ENCODE measurements around the gene NECAB2. TPM values are rescaled to one million over a fixed set of nuclear protein-coding genes. Genes with fewer than 3 reads are reported as not detected.

The NECAB2 gene
- total and polyA plus RNA-seq, 2 donors (not counting 1 experiment from before 2014, with no cell fraction given) = 0.03 to 0.17 TPM

DNA sequence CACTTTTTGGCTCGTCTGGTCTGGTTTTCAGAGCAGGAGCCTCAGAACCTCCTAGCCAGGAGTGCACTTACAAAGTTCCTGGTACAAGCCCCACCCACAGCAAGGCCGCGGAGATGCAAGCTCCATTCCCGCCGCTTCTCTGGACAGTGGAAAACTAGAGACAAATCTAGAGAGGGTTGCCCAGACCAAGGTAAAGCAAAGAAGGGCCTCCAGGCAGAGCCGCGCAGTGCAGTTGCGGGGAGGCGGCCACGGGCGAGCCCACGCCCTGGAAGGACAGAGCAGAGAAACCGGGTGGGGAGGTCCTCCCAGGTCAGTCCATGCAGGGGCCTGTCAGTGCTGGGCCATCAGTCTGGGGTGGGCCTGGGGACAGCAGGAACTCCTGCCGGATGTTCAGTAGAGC, 26.0 kb upstream of the NECAB2 start:
- no peaks in the 10 kb centered on the region for H3K4me1 ChIP-seq (ENCODE audit: control insufficient read depth, extremely low read depth, insufficient read depth, low read length)
- no peak overlapping the region for H3K4me2 ChIP-seq (ENCODE audit: extremely low read depth, insufficient read depth, low read length)
- no peak overlapping the region for H3K27ac ChIP-seq (ENCODE audit: insufficient read depth, low read length)
- no peak overlapping the region for H3K9ac ChIP-seq (ENCODE audit: insufficient read depth, low read length)
- no peak overlapping the region for H3K4me3 ChIP-seq (replicated peaks in 1 of 4; ENCODE audit: control extremely low read depth in 1 of 4, insufficient read depth in 1 of 4, low read depth in 3 of 4, low read length in 4 of 4)
- no peaks in the 10 kb centered on the region for H3K36me3 ChIP-seq (ENCODE audit: control insufficient read depth, insufficient read depth, low read length)
- H2AFZ ChIP-seq (ENCODE audit: low read length) = no peak overlapping the region
- H3K9me3 ChIP-seq (ENCODE audit: control insufficient read depth, insufficient read depth, low read depth, low read length) = no peaks in the 10 kb centered on the region
- DNase-seq (ENCODE audit: low read depth in 2 of 2) = no peak
- no peak for TF ChIP-seq EZH2 (IDR thresholded peaks at IDR 0.05; ENCODE audit: low read length, missing control alignments)
- TF ChIP-seq, protein P1, sequence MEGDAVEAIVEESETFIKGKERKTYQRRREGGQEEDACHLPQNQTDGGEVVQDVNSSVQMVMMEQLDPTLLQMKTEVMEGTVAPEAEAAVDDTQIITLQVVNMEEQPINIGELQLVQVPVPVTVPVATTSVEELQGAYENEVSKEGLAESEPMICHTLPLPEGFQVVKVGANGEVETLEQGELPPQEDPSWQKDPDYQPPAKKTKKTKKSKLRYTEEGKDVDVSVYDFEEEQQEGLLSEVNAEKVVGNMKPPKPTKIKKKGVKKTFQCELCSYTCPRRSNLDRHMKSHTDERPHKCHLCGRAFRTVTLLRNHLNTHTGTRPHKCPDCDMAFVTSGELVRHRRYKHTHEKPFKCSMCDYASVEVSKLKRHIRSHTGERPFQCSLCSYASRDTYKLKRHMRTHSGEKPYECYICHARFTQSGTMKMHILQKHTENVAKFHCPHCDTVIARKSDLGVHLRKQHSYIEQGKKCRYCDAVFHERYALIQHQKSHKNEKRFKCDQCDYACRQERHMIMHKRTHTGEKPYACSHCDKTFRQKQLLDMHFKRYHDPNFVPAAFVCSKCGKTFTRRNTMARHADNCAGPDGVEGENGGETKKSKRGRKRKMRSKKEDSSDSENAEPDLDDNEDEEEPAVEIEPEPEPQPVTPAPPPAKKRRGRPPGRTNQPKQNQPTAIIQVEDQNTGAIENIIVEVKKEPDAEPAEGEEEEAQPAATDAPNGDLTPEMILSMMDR (conservative IDR thresholded peaks at IDR 0.05 in 1 of 2, IDR thresholded peaks at IDR 0.05 in 1 of 2; ENCODE audit: low read depth in 1 of 2, low read length in 2 of 2) = no peak
- no peaks in the 10 kb centered on the region for H4K20me1 ChIP-seq (ENCODE audit: control insufficient read depth, extremely low read depth, insufficient read depth, low read length)
- no peaks in the 10 kb centered on the region for H3K27me3 ChIP-seq (ENCODE audit: control insufficient read depth, insufficient read depth, low read length)
- H3K79me2 ChIP-seq (ENCODE audit: control insufficient read depth, insufficient read depth, low read length) = no peaks in the 10 kb centered on the region

DNA sequence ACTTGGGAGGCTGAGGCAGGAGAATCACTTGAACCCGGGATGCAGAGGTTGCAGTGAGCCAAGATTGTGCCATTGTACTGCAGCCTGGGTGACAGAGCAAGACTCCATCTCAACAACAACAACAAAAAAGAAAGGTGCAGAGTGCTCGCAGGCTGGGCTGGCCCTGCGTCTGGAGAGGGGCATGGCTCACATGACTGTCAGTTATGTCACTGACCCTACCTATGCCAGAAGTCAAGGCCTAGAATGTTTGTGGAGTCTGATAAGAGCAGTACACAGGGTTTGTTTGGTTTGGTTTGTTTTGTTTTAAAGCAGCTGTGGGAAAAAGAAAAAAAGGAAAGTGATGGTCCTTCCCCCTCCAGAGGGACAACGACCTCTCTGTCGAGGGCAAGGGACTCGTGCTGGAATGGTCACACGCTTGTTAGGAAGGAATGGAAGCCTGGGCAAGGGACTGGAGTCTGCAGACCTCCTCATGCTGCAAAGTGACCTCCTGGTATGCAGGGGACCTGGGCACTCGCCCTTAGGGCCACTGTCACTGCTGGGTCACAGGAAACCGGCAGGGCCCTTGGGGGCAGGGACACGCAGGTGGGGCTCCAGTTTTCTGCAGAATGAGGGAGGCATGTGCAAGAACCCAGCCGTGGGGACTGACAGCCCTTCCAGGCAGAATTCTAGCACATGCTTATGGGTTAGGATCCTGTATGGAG, 25.1 kb upstream of the NECAB2 start:
- Histone ChIP-seq H3K4me1 (ENCODE audit: control insufficient read depth, extremely low read depth, insufficient read depth, low read length) (no peaks in the 10 kb centered on the region), H3K27ac (ENCODE audit: insufficient read depth, low read length) (no peak overlapping the region), H2AFZ (ENCODE audit: low read length) (no peak overlapping the region), H3K9me3 (ENCODE audit: control insufficient read depth, insufficient read depth, low read depth, low read length) (no peaks in the 10 kb centered on the region), H3K9ac (ENCODE audit: insufficient read depth, low read length) (no peak overlapping the region), H4K20me1 (ENCODE audit: control insufficient read depth, extremely low read depth, insufficient read depth, low read length) (no peaks in the 10 kb centered on the region), H3K4me3 (replicated peaks in 1 of 4; ENCODE audit: control extremely low read depth in 1 of 4, insufficient read depth in 1 of 4, low read depth in 3 of 4, low read length in 4 of 4) (no peak overlapping the region), H3K4me2 (ENCODE audit: extremely low read depth, insufficient read depth, low read length) (no peak overlapping the region), H3K27me3 (ENCODE audit: control insufficient read depth, insufficient read depth, low read length) (no peaks in the 10 kb centered on the region), H3K36me3 (ENCODE audit: control insufficient read depth, insufficient read depth, low read length) (no peaks in the 10 kb centered on the region), H3K79me2 (ENCODE audit: control insufficient read depth, insufficient read depth, low read length) (no peaks in the 10 kb centered on the region)
- DNase-seq (ENCODE audit: low read depth in 2 of 2) = no peak
- TF ChIP-seq EZH2 (IDR thresholded peaks at IDR 0.05; ENCODE audit: low read length, missing control alignments) = no peak
- TF ChIP-seq, protein P1 (conservative IDR thresholded peaks at IDR 0.05 in 1 of 2, IDR thresholded peaks at IDR 0.05 in 1 of 2; ENCODE audit: low read depth in 1 of 2, low read length in 2 of 2) = no peak

DNA sequence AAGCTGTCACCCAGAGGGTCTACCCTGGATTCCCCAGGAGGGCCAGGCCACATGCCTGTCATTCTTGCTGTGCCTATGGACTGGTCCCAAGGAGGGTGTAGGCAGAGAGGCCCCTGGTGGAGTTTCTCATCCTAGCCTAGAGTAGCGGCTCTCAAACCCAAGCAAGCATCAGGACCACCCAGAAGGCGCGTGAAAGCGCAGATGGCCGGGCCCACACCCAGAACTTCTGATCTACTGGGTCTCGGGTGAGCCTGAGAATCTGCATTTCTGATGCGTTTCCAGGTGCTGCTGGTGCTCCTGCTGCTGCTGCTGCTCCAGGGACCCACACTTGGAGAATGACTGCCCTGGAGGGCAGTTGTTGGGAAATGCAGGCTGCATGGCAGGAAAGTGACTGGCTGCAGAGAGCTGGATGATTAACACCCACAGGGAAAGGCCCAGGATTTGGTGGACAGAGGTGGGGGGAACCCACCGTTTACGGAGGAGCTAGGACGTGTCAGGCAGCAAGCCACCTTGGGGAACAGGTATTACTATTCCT, 24.5 kb upstream of the NECAB2 start:
- no peaks in the 10 kb centered on the region for H3K36me3 ChIP-seq (ENCODE audit: control insufficient read depth, insufficient read depth, low read length)
- H2AFZ ChIP-seq (ENCODE audit: low read length) = no peak overlapping the region
- H3K4me3 ChIP-seq (replicated peaks in 1 of 4; ENCODE audit: control extremely low read depth in 1 of 4, insufficient read depth in 1 of 4, low read depth in 3 of 4, low read length in 4 of 4) = no peak overlapping the region
- H3K4me1 ChIP-seq (ENCODE audit: control insufficient read depth, extremely low read depth, insufficient read depth, low read length) = no peaks in the 10 kb centered on the region
- H3K9me3 ChIP-seq (ENCODE audit: control insufficient read depth, insufficient read depth, low read depth, low read length) = no peaks in the 10 kb centered on the region
- H3K27ac ChIP-seq (ENCODE audit: insufficient read depth, low read length) = no peak overlapping the region
- H3K79me2 ChIP-seq (ENCODE audit: control insufficient read depth, insufficient read depth, low read length) = no peaks in the 10 kb centered on the region
- no peak overlapping the region for H3K4me2 ChIP-seq (ENCODE audit: extremely low read depth, insufficient read depth, low read length)
- H4K20me1 ChIP-seq (ENCODE audit: control insufficient read depth, extremely low read depth, insufficient read depth, low read length) = no peaks in the 10 kb centered on the region
- TF ChIP-seq EZH2 (IDR thresholded peaks at IDR 0.05; ENCODE audit: low read length, missing control alignments) = no peak
- TF ChIP-seq, protein P1 (conservative IDR thresholded peaks at IDR 0.05 in 1 of 2, IDR thresholded peaks at IDR 0.05 in 1 of 2; ENCODE audit: low read depth in 1 of 2, low read length in 2 of 2) = no peak
- H3K9ac ChIP-seq (ENCODE audit: insufficient read depth, low read length) = no peak overlapping the region
- no peak for DNase-seq (ENCODE audit: low read depth in 2 of 2)
- H3K27me3 ChIP-seq (ENCODE audit: control insufficient read depth, insufficient read depth, low read length) = no peaks in the 10 kb centered on the region

All from fibroblast of lung (primary cell).